HG03039 (cell line): ENCODE measurements around the gene NDRG4.

Source experiments
- ATAC-seq: cut with Tn5 transposase; IDR thresholded peaks from one replicate; pipeline ENCODE4 v1.9.1; 2021; ENCODE audit warnings: mild to moderate bottlenecking, moderate library complexity; ENCODE audit not compliant: unreplicated experiment

The NDRG4 gene

DNA sequence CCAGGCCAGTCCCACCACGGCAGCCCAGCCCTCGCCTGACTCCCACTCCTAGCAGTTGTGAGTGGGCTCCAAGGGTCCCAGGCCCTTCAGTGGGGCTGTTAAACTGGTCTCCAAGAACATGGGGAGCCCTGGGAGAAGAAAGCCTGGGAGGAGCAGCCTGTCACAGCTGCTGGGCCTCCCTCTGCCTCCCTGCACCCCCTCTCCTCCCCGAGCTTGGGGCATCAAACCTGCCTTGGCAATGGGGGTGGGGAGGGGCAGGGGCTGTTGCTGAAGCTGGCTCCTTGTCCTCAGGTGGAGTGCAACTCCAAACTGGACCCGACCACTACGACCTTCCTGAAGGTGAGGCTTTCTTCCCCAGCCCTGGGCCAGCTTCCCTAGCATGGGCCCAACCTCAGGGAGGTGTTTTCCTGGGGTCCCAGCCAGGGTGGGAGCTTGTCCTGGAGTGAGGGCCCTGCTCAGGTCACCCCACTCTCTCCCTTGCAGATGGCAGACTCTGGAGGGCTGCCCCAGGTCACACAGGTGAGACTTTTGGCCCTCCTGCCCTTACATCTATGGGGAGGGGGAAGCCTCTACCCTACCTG, 8.8 kb downstream of the NDRG4 start:
- no peak for ATAC-seq

GRCh38 chr16:58509256-58510096, 9.5 kb downstream of the NDRG4 start:
- ATAC-seq, result no peak

- no peak for ATAC-seq
Observed at GRCh38 chr16:58510097-58510775, 10.3 kb downstream of the NDRG4 start.

- ATAC-seq, result no peak
Observed at GRCh38 chr16:58510776-58511628, 11.1 kb downstream of the NDRG4 start.

- peak; percentile 33 for ATAC-seq
Observed at GRCh38 chr16:58511933-58512815, 12.2 kb downstream of the NDRG4 start.

GRCh38 chr16:58513874-58514273, 13.9 kb downstream of the NDRG4 start:
- ATAC-seq, result no peak

- peak; percentile 66 for ATAC-seq
Observed at GRCh38 chr16:58515125-58515870, 15.4 kb downstream of the NDRG4 start, which contains the start of gene SETD6. Gene SETD6, plus strand, starts transcription at chr16:58515517. Its CDS starts 21 bp downstream, at chr16:58515538.

- peak; percentile 19 for ATAC-seq
Observed at GRCh38 chr16:58515871-58516767, 16.2 kb downstream of the NDRG4 start.

DNA sequence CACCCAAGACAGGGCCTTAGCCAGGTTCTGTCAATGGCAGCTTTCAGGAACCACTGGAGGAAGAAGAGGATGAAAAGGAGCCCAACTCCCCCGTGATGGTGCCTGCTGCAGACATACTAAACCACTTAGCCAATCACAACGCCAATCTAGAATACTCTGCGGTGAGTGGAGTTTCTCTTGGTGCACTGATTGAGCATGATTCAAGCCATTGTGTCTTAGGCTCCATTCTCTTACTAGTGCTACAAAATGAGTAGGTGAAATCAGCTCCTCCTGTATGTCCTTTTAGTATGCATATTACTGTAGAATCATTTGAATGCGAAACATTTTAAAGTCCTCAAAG, 16.8 kb downstream of the NDRG4 start:
- no peak for ATAC-seq

DNA sequence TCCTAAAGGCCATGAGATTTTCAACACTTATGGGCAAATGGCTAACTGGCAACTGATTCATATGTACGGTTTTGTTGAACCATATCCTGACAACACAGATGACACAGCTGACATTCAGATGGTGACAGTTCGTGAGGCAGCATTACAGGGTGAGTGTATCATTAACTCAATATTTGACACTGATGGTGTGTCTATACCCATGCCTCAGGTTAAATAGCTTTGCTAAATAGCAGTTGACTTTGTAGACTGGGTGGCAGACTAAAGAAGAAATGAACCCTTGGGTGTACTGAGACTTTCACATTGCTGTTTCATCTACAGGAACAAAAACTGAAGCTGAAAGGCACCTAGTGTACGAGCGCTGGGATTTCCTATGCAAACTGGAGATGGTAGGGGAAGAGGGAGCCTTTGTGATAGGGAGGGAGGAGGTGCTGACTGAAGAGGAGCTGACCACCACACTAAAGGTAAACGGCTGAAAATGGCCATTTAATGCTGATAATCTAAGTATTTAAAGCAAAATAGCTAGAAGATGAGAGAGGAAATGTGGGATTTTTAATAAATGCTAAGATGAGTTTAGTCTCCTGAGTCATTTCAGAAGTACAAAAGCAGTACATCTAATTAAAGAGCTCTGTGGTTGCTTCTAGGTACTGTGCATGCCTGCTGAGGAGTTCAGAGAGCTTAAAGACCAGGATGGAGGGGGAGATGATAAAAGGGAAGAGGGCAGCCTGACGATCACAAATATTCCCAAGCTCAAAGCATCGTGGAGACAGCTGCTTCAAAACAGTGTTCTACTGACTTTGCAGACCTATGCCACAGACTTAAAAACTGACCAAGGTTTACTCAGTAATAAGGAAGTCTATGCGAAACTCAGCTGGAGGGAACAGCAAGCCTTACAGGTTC, 18.4 kb downstream of the NDRG4 start:
- ATAC-seq, result peak; percentile 36

DNA sequence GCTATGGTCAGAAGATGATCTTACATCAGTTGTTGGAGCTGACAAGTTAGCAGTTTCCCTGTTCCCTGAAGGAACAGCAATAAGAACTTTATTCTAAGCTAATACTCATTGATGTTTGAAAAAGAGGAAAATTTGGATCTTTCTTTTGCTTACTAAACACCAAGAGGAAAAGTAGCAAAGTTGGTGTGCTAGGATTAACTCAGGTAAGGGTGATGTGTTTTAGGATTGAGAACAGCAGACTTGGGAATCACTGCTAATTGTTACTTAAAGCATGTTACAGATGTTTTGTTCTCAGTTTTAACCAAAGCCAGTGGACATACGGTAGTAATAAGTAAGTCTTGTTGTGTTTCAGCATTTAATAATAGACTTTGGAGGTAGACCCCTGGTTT, 19.0 kb downstream of the NDRG4 start:
- no peak for ATAC-seq

DNA sequence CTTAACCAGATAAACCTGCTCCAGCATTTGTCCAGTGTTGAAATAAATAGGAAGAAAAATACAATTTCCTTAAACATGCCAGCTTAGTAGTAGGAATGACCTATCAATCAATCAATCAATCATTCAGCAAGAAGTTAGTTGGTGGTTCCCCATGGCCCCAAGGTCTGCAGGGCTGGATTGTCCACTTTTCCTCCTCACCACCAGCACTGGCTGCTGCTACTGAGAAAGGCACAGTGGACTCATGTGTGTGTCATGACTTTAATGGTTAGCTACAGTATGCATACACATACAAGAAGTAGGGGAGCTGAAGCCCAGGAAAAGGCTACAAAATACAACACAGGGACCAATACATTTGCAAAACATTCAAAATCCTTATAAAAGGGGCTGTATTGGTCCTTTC, 19.8 kb downstream of the NDRG4 start:
- no peak for ATAC-seq

GRCh38 chr16:58530179-58530578, 30.2 kb downstream of the NDRG4 start:
- no peak for ATAC-seq

DNA sequence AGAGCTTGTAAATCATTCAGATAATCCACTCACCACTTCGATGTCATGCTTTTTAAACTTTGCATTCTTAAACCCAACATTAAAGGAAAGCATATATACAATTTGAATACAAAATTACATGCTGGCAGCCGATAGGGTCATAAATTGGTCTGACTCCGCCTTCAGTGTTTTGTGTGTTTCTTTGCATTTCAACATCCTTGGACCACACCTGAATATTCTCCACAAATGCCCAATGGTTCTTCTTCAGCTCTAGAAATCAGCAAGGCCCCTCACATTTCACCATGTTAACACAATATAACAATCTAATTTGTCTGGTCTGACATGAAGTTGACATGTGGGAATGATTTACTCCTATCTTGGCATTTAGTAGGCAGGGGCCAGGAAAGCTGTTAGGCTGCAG, 32.5 kb downstream of the NDRG4 start:
- ATAC-seq, result no peak

DNA sequence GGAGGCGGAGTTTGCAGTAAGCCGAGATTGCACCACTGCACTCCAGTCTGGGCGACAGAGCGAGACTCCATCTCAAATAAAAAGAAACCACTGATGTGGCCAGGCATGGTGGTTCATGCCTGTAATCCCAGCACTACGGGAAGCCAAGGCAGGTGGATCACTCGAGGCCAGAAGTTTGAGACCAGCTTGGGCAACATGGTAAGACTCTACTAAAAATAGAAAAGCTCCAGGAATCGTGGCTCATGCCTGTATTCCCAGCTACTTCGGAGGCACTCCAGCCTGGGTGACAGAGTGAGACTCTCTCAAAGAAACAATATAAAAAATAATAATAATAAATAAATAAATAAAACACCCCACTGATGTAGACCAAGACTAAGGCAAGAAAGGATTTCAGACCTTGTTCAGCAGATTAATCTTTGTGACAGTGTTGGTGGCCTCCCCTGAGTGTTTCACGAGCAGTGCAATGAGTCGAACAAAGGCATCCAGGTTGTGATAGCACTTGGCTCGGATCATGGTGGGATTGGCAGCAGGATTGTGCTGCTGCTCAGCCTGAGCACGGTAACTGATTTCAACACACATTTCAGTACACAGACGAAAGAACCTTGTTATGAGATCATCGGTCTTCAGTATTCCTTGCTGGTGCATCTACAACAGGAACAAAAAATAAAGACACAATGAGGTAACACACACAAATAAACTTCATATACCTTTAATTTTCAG, 34.0 kb downstream of the NDRG4 start:
- ATAC-seq, result no peak

- no peak for ATAC-seq
Observed at GRCh38 chr16:58535100-58535499, 35.2 kb downstream of the NDRG4 start.

DNA sequence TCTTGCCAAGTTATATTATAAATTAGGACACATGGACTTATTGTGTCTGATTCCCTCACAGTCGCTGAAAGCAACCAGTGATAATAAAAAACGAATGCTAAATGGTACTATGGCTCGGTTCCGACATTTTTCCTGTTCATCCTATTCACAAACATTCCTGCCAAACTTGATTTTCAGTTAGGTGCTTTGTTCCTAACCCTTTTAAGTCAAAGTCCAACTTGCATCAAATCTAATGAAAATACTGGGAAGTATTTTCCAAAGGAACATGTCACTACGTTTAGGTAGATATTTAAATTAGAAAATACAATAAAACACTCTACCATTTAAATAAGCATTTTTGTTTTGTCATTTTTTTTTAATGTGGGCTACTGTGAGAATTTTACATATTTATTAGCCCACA, 36.3 kb downstream of the NDRG4 start:
- no peak for ATAC-seq
